Ammon's horn (tissue), 1 donor: ENCODE data around the gene SUSD4.

Source experiments
- DNase-seq: peaks from one replicate; pipeline ENCODE4 v3.0.0-alpha.2; 2016; ENCODE audit warnings: low spot score

SUSD4 gene

DNA sequence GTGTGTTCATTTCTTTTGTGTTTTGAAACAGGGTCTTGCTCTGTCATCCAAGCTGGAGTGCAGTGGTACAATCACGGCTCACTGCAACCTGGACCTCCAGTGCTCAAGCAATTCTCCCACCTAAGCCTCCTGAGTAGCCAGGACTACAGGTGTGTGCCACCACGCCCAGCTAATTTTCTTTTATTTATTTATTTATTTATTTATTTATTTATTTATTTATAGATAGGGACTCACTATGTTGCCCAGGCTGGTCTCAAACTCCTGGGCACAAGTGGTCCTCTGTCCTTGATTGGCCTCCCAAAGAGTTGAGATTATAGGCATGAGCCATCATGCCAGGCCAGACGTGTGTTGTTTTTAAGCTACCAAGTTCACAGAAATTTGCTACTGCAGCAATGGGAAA lies 177.2 kb downstream of the SUSD4 start:
- no peak for DNase-seq

GRCh38 chr1:223183268-223183862 lies 180.6 kb downstream of the SUSD4 start:
- no peak for DNase-seq

- DNase-seq = peak; percentile 70
Measured at GRCh38 chr1:223180731-223181321, 183.2 kb downstream of the SUSD4 start.

DNA sequence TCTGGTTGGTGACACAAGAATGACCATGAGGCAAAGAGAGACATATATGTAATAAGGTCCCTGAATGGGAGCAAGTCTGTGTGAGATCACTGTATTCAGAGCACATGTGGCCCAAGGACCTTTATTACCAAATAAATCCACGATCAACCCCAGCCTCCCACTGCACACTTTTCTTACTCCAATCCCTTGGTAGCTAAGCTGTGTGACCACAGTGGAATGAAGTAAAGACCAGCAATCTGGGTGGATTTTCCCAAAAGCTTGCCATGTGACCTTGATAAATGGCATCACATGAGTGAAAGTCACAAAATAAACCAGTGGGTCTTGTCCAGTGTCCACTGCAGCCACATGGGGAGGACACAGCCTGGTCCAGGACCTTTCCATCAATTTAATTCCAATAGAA lies 184.2 kb downstream of the SUSD4 start:
- DNase-seq = no peak

DNA sequence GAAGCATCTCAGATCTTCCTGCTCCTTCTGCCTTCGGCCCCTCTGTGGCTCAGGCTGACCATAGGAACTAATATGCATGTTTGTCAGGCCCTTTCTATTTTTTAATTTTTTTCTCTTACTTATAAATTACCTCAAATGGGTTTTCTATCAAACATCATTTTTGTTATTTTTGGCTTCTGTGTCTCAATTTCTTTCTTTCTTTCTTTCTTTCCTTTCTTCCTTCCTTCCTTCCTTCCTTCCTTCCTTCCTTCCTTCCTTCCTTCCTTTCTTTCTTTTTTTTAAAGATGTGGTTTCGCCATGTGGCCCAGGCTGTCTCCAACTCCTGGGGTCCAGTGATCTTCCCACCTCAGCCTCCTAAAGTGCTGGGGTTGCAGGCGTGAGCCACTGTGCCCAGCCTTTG lies 184.7 kb downstream of the SUSD4 start:
- DNase-seq = no peak

DNA sequence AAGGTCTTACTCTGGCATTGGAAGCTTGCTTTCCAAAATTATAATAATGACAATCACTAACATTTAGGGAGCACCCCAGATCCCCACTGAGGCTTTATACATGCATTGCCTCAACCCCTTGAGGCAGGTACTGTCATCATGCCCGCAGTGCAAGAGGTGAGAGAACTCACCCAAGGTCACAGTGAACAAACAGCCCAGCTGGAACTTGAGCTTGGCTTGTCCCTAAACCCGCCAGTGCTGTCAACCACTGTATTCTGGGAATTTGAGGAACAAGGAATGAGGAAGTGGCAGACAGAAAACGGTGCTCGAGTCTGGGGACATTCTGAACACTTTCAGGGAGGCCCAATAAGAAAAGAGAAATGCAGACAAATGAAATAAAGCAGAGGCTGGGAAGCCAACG lies 186.3 kb downstream of the SUSD4 start:
- DNase-seq = peak; percentile 68

DNA sequence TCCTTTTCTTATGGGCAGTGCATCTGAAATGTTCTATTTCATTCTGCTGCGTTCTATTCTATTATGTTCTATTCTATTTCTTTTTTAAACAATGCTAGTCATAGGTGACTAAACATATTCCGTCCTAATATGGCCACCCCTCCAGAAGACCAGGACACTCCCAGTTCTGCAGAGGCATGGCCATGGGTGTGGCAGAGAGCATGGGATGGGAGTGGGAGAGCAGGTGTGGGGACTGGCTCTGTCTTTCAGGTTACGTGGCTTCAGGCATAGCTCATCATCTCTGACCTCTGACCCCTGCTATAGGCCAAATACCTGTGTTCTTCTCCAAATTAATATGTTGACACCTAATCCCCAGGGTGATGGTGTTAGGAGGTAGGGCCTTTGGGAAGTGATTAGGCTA lies 187.5 kb downstream of the SUSD4 start:
- DNase-seq = no peak

- DNase-seq = peak; percentile 51
Measured at GRCh38 chr1:223175633-223176032, 188.3 kb downstream of the SUSD4 start.

GRCh38 chr1:223175032-223175431 lies 188.9 kb downstream of the SUSD4 start:
- DNase-seq = no peak
